ENCODE data around the gene NKX2-4. TPM values are rescaled to one million over a fixed set of nuclear protein-coding genes. Genes with fewer than 3 reads are reported as not detected.

Gene NKX2-4
- polyA plus RNA-seq, 3 donors = not detected

- no peak overlapping the region for H3K27ac Mint-ChIP-seq
- no peak overlapping the region for H3K4me2 ChIP-seq (replicated peaks; ENCODE audit: extremely low read depth, low read length, poor library complexity, severe bottlenecking)
Observed at GRCh38 chr20:21387528-21387927, 9.8 kb downstream of the NKX2-4 start.

GRCh38 chr20:21386111-21386510 lies 11.2 kb downstream of the NKX2-4 start:
- Histone ChIP-seq H4K20me1 (ENCODE audit: insufficient read depth, low read length) (peaks cover 44% of the 10 kb centered on the region), H3K9ac (ENCODE audit: insufficient read depth, low read length, poor library complexity, severe bottlenecking) (no peak overlapping the region), H3K9me3 (replicated peaks in 1 of 2; ENCODE audit: control insufficient read depth in 1 of 2, insufficient read depth in 1 of 2, low read length in 2 of 2) (peaks cover 0 to 6% of the 10 kb centered on the region in 2 donors), H3K4me1 (ENCODE audit: control insufficient read depth in 1 of 2, insufficient read depth in 2 of 2, low read length in 2 of 2) (no peaks in the 10 kb centered on the region), H3K27me3 (ENCODE audit: control insufficient read depth in 2 of 2, insufficient read depth in 2 of 2, low read length in 2 of 2) (peaks cover 11 to 12% of the 10 kb centered on the region in 2 donors), H2AFZ (ENCODE audit: insufficient read depth, low read depth, low read length, poor library complexity, severe bottlenecking) (no peak overlapping the region), H3K79me2 (ENCODE audit: insufficient read depth, low read length) (no peaks in the 10 kb centered on the region), H3K36me3 (replicated peaks in 1 of 2; ENCODE audit: control insufficient read depth in 1 of 2, insufficient read depth in 2 of 2, low read length in 2 of 2) (peaks cover 84 to 98% of the 10 kb centered on the region in 2 donors), H3K27ac (ENCODE audit: low read depth in 1 of 2, low read length in 2 of 2) (no peak overlapping the region), H3K4me2 (replicated peaks; ENCODE audit: extremely low read depth, low read length, poor library complexity, severe bottlenecking) (no peak overlapping the region), H3K4me3 (replicated peaks in 1 of 3; ENCODE audit: low read depth in 2 of 3, low read length in 3 of 3) (no peak overlapping the region)
- Mint-ChIP-seq H3K27ac (no peak overlapping the region), H3K4me3 (no peak overlapping the region), H3K27me3 (ENCODE audit: low read depth in 3 of 3) (peaks cover 10 to 13% (median 12%) of the 10 kb centered on the region in 3 donors), H3K36me3 (peaks cover 79 to 89% of the 10 kb centered on the region in 2 donors), H3K4me1 (peaks cover under 1% of the 10 kb centered on the region), H3K9me3 (peaks cover 0 to 4% (median 0%) of the 10 kb centered on the region in 7 donors)
- intact Hi-C loops (cut with micrococcal nuclease) = no loop called here
- DNase-seq = no peak
- WGBS (ENCODE audit: insufficient coverage) = 100% methylated on average over 3 of the region's 5 CpGs
- no peak for TF ChIP-seq CTCF (IDR thresholded peaks at IDR 0.05)

More at GRCh38 chr20:21387528-21387927, 9.8 kb downstream of the NKX2-4 start:
- H3K27me3 Mint-ChIP-seq (ENCODE audit: low read depth in 3 of 3) = peaks cover 23 to 25% (median 24%) of the 10 kb centered on the region in 3 donors
- Histone ChIP-seq H3K27me3 (ENCODE audit: control insufficient read depth in 2 of 2, insufficient read depth in 2 of 2, low read length in 2 of 2) (peaks cover 23 to 24% of the 10 kb centered on the region in 2 donors), H3K4me3 (replicated peaks in 1 of 3; ENCODE audit: low read depth in 2 of 3, low read length in 3 of 3) (no peak overlapping the region), H3K79me2 (ENCODE audit: insufficient read depth, low read length) (no peaks in the 10 kb centered on the region), H3K9ac (ENCODE audit: insufficient read depth, low read length, poor library complexity, severe bottlenecking) (no peak overlapping the region), H3K4me1 (ENCODE audit: control insufficient read depth in 1 of 2, insufficient read depth in 2 of 2, low read length in 2 of 2) (no peaks in the 10 kb centered on the region), H3K27ac (ENCODE audit: low read depth in 1 of 2, low read length in 2 of 2) (no peak overlapping the region), H2AFZ (ENCODE audit: insufficient read depth, low read depth, low read length, poor library complexity, severe bottlenecking) (no peak overlapping the region), H3K9me3 (replicated peaks in 1 of 2; ENCODE audit: control insufficient read depth in 1 of 2, insufficient read depth in 1 of 2, low read length in 2 of 2) (peaks cover 0 to 10% of the 10 kb centered on the region in 2 donors), H4K20me1 (ENCODE audit: insufficient read depth, low read length) (peaks cover 44% of the 10 kb centered on the region), H3K36me3 (replicated peaks in 1 of 2; ENCODE audit: control insufficient read depth in 1 of 2, insufficient read depth in 2 of 2, low read length in 2 of 2) (peaks cover 70 to 84% of the 10 kb centered on the region in 2 donors)
- H3K36me3 Mint-ChIP-seq = peaks cover 72 to 77% of the 10 kb centered on the region in 2 donors
- H3K4me1 Mint-ChIP-seq = peaks cover 10% of the 10 kb centered on the region
- H3K4me3 Mint-ChIP-seq = no peak overlapping the region
- no peak for TF ChIP-seq CTCF (IDR thresholded peaks at IDR 0.05)
- intact Hi-C loops (cut with micrococcal nuclease) = no loop called here
- H3K9me3 Mint-ChIP-seq = peaks cover 0 to 8% (median 4%) of the 10 kb centered on the region in 7 donors
- DNase-seq = no peak

Data from CD14-positive monocyte (primary cell).